Measurements from ENCODE around the gene RBSN. TPM values are rescaled to one million over a fixed set of nuclear protein-coding genes. Genes with fewer than 3 reads are reported as not detected.

The RBSN gene
- total RNA-seq, 4 donors from 2014 or later = 25.8 to 48.4 (median 30.8) TPM

- H3K4me3 ChIP-seq = no peak overlapping the region
- H3K4me1 ChIP-seq = no peaks in the 10 kb centered on the region
- TF ChIP-seq POLR2A (IDR thresholded peaks at IDR 0.05) (no peak), EP300 (IDR thresholded peaks at IDR 0.05) (no peak), POLR2AphosphoS5 (IDR thresholded peaks at IDR 0.05) (no peak)
- WGBS = 49% methylated on average over 3 of the region's 3 CpGs
- DNase-seq (ENCODE audit: low spot score in 2 of 2) = no peak
- H3K9me3 ChIP-seq = no peaks in the 10 kb centered on the region
- no peaks in the 10 kb centered on the region for H3K36me3 ChIP-seq
- no peak overlapping the region for H3K27ac ChIP-seq
- peaks cover 9% of the 10 kb centered on the region for H3K27me3 ChIP-seq
Observed at GRCh38 chr3:15121936-15122335, 23.0 kb upstream of the RBSN start.

- Histone ChIP-seq H3K4me1 (no peaks in the 10 kb centered on the region), H3K27ac (no peak overlapping the region), H3K36me3 (no peaks in the 10 kb centered on the region), H3K9me3 (no peaks in the 10 kb centered on the region), H3K4me3 (no peak overlapping the region), H3K27me3 (peaks cover 9% of the 10 kb centered on the region)
- WGBS = 26% methylated on average over 2 of the region's 2 CpGs
- TF ChIP-seq CTCF (IDR thresholded peaks at IDR 0.05) = no peak
- DNase-seq (ENCODE audit: low spot score in 2 of 2) = no peak
Observed at GRCh38 chr3:15120986-15121385, 22.0 kb upstream of the RBSN start.

GRCh38 chr3:15117011-15117410, 18.1 kb upstream of the RBSN start:
- no peaks in the 10 kb centered on the region for H3K9me3 ChIP-seq
- no peak for TF ChIP-seq CTCF (IDR thresholded peaks at IDR 0.05)
- no peak for TF ChIP-seq POLR2AphosphoS5 (IDR thresholded peaks at IDR 0.05)
- TF ChIP-seq EP300 (IDR thresholded peaks at IDR 0.05) = no peak
- TF ChIP-seq POLR2A (IDR thresholded peaks at IDR 0.05) = no peak
- DNase-seq (ENCODE audit: low spot score in 2 of 2) = no peak
- H3K36me3 ChIP-seq = no peaks in the 10 kb centered on the region
- 92% methylated on average over 3 of the region's 3 CpGs for WGBS
- peaks cover 9% of the 10 kb centered on the region for H3K27me3 ChIP-seq
- H3K4me1 ChIP-seq = no peaks in the 10 kb centered on the region
- no peak overlapping the region for H3K4me3 ChIP-seq
- no peak overlapping the region for H3K27ac ChIP-seq

GRCh38 chr3:15116032-15116669, 17.2 kb upstream of the RBSN start:
- H3K4me3 ChIP-seq = no peak overlapping the region
- TF ChIP-seq POLR2AphosphoS5 (IDR thresholded peaks at IDR 0.05) = no peak
- TF ChIP-seq CTCF (IDR thresholded peaks at IDR 0.05) = no peak
- TF ChIP-seq EP300 (IDR thresholded peaks at IDR 0.05) = no peak
- TF ChIP-seq POLR2A (IDR thresholded peaks at IDR 0.05) = no peak
- no peaks in the 10 kb centered on the region for H3K9me3 ChIP-seq
- whole genome bisulfite sequencing = 94% methylated on average over 2 of the region's 2 CpGs
- H3K36me3 ChIP-seq = no peaks in the 10 kb centered on the region
- H3K4me1 ChIP-seq = no peaks in the 10 kb centered on the region
- peaks cover 9% of the 10 kb centered on the region for H3K27me3 ChIP-seq
- no peak for DNase-seq (ENCODE audit: low spot score in 2 of 2)
- H3K27ac ChIP-seq = no peak overlapping the region

- no peaks in the 10 kb centered on the region for H3K4me1 ChIP-seq
- peaks cover 9% of the 10 kb centered on the region for H3K27me3 ChIP-seq
- no peaks in the 10 kb centered on the region for H3K36me3 ChIP-seq
- no peaks in the 10 kb centered on the region for H3K9me3 ChIP-seq
- H3K4me3 ChIP-seq = no peak overlapping the region
- TF ChIP-seq CTCF (IDR thresholded peaks at IDR 0.05) (no peak), EP300 (IDR thresholded peaks at IDR 0.05) (no peak), POLR2AphosphoS5 (IDR thresholded peaks at IDR 0.05) (no peak)
- H3K27ac ChIP-seq = no peak overlapping the region
- WGBS = 76% methylated on average over 10 of the region's 10 CpGs
- DNase-seq (ENCODE audit: low spot score in 2 of 2) = no peak
Observed at GRCh38 chr3:15114466-15115358, 15.8 kb upstream of the RBSN start.

All from suprapubic skin (tissue), 4 donors.